Fibroblast of skin of scalp (primary cell): Measurements from ENCODE around the gene TOM1L1.

Experiments
- DNase-seq: peaks from one replicate; pipeline ENCODE4 v3.0.0-alpha.2; 2013

TOM1L1 gene

DNA sequence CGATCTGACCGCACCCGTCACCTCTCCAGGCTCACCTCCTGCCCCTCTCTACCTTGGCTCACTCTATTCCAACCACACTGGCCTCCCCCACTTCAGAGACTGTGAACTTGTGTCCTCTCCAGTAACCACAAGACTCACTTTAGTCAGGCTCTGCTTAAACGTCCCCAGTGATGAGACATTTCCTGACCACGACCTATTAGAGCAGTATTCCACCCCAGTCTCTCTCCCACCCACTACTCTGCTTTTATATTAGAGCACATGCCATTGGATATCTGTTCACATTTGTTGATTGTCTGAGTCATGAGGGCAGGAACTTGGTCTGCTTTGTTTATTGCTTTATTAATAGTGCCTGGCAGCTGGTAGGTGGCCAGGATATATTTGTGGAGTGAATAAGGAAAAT is 47.7 kb downstream of the TOM1L1 start:
- peak; percentile 71 for DNase-seq

GRCh38 chr17:54950116-54950515 is 49.5 kb downstream of the TOM1L1 start:
- no peak for DNase-seq

DNA sequence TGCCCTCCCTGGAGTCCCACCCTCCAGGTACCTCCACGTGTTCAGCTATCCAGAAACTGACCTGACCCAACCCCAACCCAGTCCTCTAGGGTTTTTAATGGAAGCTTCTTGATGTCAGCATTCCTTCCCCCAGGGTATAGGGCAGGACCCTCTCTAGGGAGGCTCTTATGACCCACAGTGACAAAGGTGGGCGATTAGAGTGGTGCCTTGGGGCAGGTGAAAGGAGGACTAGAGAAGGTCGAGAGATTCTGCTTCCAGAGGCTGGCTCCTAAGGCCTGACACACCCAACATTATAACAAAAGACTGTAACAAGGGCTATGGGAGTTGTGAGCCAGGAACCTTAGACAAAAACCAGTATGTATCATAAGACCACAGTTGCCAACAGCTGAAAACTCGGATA is 50.6 kb downstream of the TOM1L1 start:
- no peak for DNase-seq

DNA sequence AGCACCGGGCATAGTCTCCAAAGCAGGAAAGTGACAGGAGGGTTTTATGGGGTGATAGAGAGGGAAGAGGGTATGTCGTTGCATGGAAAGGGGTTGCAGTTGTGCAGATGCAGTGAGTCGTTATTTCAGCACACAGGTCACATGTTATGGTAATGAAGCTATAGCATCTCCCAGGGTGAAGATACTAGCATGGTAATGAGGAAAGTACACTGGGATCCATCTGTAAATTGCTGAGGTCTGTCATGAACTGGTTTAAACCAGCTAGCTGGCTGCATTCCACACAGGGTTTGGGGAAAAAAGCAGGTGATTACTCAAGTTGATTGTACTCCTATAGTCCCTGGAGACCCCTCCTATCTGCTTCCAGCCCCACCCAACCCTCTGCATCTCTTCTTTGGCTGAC is 56.1 kb downstream of the TOM1L1 start:
- no peak for DNase-seq

DNA sequence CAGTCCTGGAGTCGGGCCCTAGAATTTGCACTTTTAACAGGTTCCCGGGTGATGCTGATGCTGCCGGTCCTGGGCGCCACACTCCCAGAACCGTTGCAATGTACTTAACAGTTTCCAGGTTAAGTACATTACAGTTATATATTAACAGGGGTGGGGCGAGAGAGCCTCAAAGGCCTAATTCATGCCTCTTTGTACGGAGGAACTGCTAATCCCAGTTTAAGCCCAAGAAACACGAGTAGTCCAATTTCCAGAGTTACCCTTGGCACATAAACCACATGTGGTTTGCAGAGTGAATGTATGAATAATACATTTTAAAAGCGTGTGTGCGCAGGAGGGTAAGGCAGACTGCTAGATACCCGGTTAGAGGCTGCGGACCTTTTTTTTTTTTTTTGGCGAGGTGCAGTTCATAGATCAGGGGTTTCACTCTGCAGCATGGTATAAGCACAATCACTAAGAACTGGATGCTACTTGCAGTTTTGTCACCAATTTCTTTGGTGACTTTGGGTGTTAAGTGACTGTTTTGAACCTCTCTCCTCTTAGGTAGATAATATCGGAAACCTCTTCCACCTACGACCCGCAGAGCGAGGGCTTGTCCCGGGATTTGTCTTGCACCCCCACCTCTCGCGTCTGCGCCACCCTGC is 67.1 kb downstream of the TOM1L1 start:
- peak; percentile 11 for DNase-seq

DNA sequence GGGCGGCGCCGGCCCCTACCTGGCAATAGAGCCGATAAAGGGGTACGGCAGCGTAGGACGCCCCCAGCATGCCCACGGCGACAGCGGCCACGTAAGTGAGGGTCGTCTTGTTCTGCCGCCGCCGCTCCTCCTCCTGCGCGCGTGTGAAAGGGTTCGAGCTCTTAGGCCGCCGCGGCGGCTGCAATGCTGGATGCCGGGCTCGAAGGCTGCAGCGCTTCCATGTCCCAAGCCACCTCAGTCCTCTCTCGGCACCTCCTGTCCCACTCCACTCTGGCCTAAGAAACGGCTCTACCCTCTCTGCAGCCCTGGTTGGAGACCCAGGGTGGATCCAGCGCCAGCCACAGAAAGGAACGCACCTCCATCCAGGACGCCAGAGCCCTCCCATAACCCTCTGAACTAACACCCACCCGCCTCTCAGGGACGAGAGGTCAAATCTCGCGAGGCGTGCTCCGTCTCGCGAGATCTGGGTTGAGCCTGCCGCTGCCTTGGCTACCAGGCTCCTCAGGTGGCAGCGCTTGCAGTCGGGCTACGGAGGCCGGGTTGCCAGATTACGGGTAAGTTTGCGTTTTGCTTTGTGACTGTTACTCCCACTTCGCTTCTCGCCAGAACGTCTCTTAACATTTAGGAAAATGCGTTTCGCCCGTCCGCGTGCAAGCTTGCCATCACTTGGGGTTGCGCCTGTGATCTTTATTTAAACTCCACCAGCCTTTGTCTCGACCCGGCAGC is 67.8 kb downstream of the TOM1L1 start, which contains the start of the genes COX11 and STXBP4:
Gene COX11 (minus strand): TSS at position 393 of the 726 bp plus-strand sequence. CDS start 8 bp downstream, at position 385.
Gene STXBP4 (plus strand): TSS at position 504 of the 726 bp plus-strand sequence. CDS start 17,455 bp downstream, outside the sequence.
- DNase-seq = peak; percentile 96

- no peak for DNase-seq
These were observed 68.3 kb downstream of the TOM1L1 start for GRCh38 chr17:54968988-54969332.

DNA sequence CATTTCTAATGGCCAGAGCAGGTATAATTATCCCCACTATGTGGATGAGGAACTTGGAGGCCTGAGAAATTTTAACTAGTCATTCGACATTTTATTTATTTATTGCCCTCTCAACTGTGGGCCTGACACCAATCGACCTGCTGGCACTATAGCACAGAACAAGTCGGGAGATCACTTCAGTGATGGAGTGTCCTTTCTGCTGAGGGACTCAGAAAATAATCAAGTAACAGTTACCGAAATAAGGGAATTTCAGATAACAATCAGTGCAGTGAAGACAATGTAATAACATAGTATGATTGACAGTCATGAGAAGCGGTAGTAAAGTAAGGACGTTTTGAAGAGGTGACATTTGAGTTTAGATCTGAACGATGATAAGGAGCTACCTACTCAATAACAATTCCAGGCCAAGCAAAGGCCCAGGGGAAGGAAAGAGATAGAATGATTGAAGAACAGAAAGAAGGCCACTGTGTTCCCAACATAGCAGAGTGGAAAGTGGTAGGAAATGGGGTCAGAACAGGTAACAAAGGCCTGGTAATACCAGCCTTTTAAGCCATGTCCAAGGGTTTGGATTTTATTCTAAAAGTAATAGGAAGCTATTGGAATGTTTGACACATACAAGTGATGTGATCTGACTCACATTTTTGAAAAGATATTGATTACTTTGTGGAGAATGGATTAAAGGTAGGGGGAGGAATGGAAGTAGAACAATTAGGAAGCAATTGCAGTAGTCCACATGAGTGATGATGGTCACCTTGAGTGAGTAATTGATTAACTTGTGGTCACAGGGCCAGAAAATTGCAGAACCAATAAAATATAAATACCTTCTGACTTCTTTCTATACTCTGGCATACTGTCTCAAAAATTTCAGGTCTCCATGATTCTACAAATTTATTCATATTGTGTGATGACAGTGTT is 69.3 kb downstream of the TOM1L1 start:
- DNase-seq = no peak

GRCh38 chr17:54971147-54971546 is 70.5 kb downstream of the TOM1L1 start:
- no peak for DNase-seq

GRCh38 chr17:54971901-54972300 is 71.2 kb downstream of the TOM1L1 start:
- DNase-seq = no peak

GRCh38 chr17:54972406-54973138 is 71.9 kb downstream of the TOM1L1 start:
- no peak for DNase-seq

DNA sequence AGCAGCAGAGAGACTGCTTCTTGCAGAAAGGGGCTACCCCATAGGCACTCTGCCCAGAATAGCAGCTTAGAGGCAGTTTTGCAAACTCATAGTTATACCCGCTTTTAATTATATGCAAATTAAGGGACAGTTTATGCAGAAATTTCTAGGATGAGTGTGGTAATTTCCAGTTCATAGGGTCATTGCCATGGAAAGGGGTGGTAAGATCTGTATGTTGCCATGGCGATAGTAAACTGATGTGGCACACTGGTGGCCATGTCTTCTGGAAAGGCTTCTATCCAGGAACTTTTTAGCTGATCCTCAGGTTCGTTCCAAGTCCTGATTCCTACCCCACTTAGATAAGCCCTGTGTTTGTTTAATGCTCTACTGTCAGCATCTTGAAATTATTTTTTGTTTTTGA is 74.1 kb downstream of the TOM1L1 start:
- DNase-seq = no peak

DNA sequence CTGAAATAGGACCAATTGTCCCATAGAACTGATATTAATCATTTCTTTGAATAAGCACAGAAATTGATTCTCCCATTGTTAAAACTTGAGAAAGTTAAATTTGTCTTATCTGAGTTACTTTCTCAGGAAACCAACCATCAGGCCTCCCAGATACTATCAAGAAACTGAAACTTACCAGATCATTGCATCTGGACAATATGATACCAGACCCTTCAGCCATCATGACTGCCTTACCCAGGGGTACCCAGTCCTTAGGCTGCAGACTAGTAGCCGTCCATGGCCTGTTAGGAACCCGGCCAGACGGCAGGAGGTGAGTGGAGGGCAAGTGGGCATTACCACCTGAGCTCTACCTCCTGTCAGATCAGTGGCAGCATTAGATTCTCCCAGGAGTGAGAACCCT is 75.7 kb downstream of the TOM1L1 start:
- DNase-seq = no peak

DNA sequence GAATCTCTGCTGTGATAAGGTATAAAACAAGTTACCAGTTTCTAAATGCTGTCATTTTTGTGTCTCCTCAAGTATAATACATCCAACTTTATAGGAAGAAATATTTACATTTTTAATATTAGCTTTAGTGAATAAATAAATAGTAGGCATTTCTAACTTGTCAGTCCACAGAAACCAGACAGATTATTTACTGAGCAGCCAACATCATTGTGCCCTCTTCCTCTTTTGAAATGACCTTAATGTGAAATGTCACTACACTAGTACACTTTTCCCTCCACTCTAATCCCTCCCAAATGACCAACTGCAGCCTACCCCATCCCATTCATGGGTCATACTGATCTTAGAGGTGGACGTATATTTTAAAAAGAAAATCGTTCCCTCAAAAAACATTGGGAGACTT is 77.1 kb downstream of the TOM1L1 start:
- DNase-seq = no peak

- DNase-seq = no peak
These were observed 79.0 kb downstream of the TOM1L1 start for GRCh38 chr17:54979657-54980056.

DNA sequence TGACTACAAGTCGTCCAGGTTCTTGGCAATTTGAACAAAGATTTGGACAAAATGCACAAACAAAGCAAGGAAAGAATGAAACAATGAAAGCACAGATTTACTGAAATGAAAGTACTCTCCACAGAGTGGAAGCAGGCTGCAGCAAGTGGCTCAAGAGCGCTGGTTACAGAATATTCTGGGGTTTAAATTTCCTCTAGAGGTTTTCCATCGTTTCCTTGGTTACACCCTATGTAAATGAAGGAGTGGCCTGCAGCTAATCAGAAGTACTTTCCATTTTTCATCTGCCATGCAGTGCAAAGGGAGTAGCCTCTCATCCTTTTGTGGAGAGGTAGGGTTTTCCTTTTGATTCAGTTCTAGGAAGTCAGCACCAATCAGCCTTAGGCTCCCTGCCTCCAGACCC is 79.7 kb downstream of the TOM1L1 start:
- DNase-seq = no peak

GRCh38 chr17:54982399-54982798 is 81.7 kb downstream of the TOM1L1 start:
- DNase-seq = peak; percentile 42

DNA sequence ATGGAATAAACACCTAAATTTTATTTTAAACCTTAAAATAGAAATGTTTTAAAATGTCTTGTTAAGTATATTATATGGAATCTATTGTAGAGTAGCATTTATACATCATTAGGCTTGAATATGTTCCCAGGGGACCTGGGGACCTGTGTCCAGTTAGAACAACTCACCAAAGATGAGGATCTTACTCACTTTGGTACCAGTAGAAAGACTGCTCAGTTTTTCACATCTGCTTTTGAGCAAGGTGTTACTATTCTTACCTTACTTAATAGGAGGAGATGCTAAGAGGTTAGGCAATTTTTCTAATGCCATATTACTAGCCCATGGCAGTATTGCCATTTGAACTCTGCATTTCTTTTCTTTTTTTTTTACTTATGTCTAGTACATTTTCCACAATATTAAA is 82.6 kb downstream of the TOM1L1 start:
- no peak for DNase-seq

- DNase-seq = no peak
These were observed 84.8 kb downstream of the TOM1L1 start for GRCh38 chr17:54985476-54985875.

- DNase-seq = no peak
These were observed 89.5 kb downstream of the TOM1L1 start for GRCh38 chr17:54990118-54990517.

GRCh38 chr17:54991567-54991966 is 90.9 kb downstream of the TOM1L1 start:
- no peak for DNase-seq
